Adrenal gland (tissue), 12 donors: ENCODE measurements around the gene SLC22A6. TPM values are rescaled to one million over a fixed set of nuclear protein-coding genes. Genes with fewer than 3 reads are reported as not detected.

Experiments used
- DNase-seq, 7 donors: peaks; one replicate each; pipeline ENCODE4 v3.0.0-alpha.2; 2019 to 2020
- H3K27ac ChIP-seq, 5 donors: fragments of 200-600 bp; sonication (generic) in 4 of 5; 1 replicate in 3 of 5; 2 replicates in 2 of 5; pipeline versions ENCODE4 v1.5.1 to v1.8.0; 2016 to 2020; ENCODE audit warnings: mild to moderate bottlenecking in 1 of 5
- H3K27me3 ChIP-seq: fragments of 200-600 bp; 2 replicates; pipeline ENCODE4 v1.8.0; 2021
- H3K36me3 ChIP-seq, 2 donors: fragments of 200-600 bp; replicated peaks in 1 of 2; 1 replicate in 1 of 2; 2 replicates in 1 of 2; pipeline versions ENCODE4 v1.5.1 to v1.8.0; 2018 to 2022
- H3K4me1 ChIP-seq, 2 donors: fragments of 200-600 bp; replicated peaks in 1 of 2; 1 replicate in 1 of 2; 2 replicates in 1 of 2; pipeline versions ENCODE4 v1.5.1 to v1.8.0; 2018 to 2021
- H3K4me3 ChIP-seq, 4 donors: fragments of 200-600 bp; sonication (generic) in 3 of 4; one replicate each; pipeline ENCODE4 v1.5.1; 2016 to 2018
- H3K9me3 ChIP-seq, 3 donors: fragments of 200-600 bp; sonication (generic) in 1 of 3; replicated peaks in 1 of 3; 1 replicate in 2 of 3; 2 replicates in 1 of 3; pipeline versions ENCODE4 v1.5.1 to v1.8.0; 2016 to 2021
- POLR2A ChIP-seq, 2 donors: fragments of 450-650 bp; IDR thresholded peaks; one replicate each; pipeline ENCODE4 v1.6.1; 2017; ENCODE audit warnings: antibody characterized with exemption in 2 of 2, mild to moderate bottlenecking in 2 of 2, moderate library complexity in 1 of 2
- WGBS, 4 donors: extraction: QIAGEN DNeasy Blood & Tissue Kit in 2 of 4; methylation state at CpG; one replicate each; pipeline versions ENCODE4 v1.1.5 to v1.1.7; 2013 to 2017; 5-methylcytosine and 5-hydroxymethylcytosine counted together
- intact Hi-C, 2 donors: fragments of 100-400 bp; cut with DNase I; formaldehyde crosslinking; loops; one replicate each; pipeline versions ENCODE4 v1.14.1 to v1.15.0; 2022 to 2023
- polyA plus RNA-seq, 3 donors: library from polyadenylated mRNA; stranded (reverse); fragments of 200-250 nt in 2 of 3; fragments of 350-450 nt in 1 of 3; fragmentation: Illumina TruSeq in 1 of 3; extraction: RNeasy Lipid Tissue Mini Kit (QIAGEN cat#74804) in 1 of 3; gene quantifications; one replicate each; pipeline ENCODE4 v1.2.3, GENCODE V29; 2013 to 2014
- total RNA-seq, 9 donors: library from RNA; depleted of rRNA in 4 of 9; stranded (reverse); fragments of >200 nt in 4 of 9; fragments of 120-200 nt in 1 of 9; fragmentation: NEBNext Ultra II Directional in 1 of 9; extraction: Animal tissue kit (Norgen Biotek cat#: 25700) in 1 of 9; gene quantifications; one replicate each; pipeline versions ENCODE4 v1.1.0 to v1.2.4, GENCODE V29; 2013 to 2023
- TF ChIP-seq, protein P1 (sequence below), 6 experiments: fragments of 450-650 bp in 4 of 6; fragments of 200-600 bp in 2 of 6; sonication (generic) in 1 of 6; IDR thresholded peaks; 1 replicate in 5 of 6; 2 replicates in 1 of 6; pipeline versions ENCODE4 v1.5.1 to v1.8.0; 2016 to 2021; ENCODE audit warnings: antibody characterized with exemption in 6 of 6, mild to moderate bottlenecking in 2 of 6, moderate library complexity in 1 of 6
- donor health status: healthy with polysubstance abuse.
- donor health status: Bipolar disorder and iron deficiency.
- donor health status: DM: yes; HTN: yes; CAD: no.
- donor health status: DM: no; HTN: no; CAD: no.
- donor health status: DM: no; HTN: no; CAD: no.
- donor health status: DM: yes; HTN: yes; CAD: no.

SLC22A6 gene
- total and polyA plus RNA-seq, 12 donors, result not detected

DNA sequence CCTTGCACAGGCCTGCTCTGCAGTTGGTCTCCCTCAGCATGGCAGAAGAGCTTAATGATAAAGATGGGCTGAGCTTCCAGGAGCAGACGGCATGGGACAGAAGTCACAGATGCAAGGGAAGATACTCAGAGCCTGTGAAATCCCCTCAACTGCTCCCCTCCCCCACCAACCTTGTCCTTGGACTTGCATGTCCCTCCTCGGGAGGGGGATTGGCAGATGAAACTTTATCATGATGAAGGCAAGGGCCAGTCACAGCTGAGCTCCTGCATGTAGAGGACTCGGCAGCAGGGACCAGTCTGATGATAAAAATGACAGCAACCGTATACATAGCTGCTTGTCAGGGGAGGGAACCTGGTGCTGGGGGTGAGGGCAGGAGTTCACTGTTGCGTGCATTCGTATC lies 37.7 kb upstream of the SLC22A6 start:
- Histone ChIP-seq H3K27me3 (no peaks in the 10 kb centered on the region), H3K36me3 (no peaks in the 10 kb centered on the region), H3K27ac (no peak overlapping the region), H3K4me1 (no peaks in the 10 kb centered on the region), H3K4me3 (no peak overlapping the region), H3K9me3 (no peaks in the 10 kb centered on the region)
- intact Hi-C loops, result loop anchor here in 1 of 2 donors (5.0 kb wide), 1 partner anchor 115 kb away; no protein-coding TSS in a partner anchor
- no peak for DNase-seq
- TF ChIP-seq POLR2A (IDR thresholded peaks at IDR 0.05), result no peak
- TF ChIP-seq, protein P1, sequence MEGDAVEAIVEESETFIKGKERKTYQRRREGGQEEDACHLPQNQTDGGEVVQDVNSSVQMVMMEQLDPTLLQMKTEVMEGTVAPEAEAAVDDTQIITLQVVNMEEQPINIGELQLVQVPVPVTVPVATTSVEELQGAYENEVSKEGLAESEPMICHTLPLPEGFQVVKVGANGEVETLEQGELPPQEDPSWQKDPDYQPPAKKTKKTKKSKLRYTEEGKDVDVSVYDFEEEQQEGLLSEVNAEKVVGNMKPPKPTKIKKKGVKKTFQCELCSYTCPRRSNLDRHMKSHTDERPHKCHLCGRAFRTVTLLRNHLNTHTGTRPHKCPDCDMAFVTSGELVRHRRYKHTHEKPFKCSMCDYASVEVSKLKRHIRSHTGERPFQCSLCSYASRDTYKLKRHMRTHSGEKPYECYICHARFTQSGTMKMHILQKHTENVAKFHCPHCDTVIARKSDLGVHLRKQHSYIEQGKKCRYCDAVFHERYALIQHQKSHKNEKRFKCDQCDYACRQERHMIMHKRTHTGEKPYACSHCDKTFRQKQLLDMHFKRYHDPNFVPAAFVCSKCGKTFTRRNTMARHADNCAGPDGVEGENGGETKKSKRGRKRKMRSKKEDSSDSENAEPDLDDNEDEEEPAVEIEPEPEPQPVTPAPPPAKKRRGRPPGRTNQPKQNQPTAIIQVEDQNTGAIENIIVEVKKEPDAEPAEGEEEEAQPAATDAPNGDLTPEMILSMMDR (IDR thresholded peaks at IDR 0.05), result no peak
- 65 to 76% (median 69%) methylated on average over 5 to 6 of the region's 6 CpGs for WGBS, 4 donors

DNA sequence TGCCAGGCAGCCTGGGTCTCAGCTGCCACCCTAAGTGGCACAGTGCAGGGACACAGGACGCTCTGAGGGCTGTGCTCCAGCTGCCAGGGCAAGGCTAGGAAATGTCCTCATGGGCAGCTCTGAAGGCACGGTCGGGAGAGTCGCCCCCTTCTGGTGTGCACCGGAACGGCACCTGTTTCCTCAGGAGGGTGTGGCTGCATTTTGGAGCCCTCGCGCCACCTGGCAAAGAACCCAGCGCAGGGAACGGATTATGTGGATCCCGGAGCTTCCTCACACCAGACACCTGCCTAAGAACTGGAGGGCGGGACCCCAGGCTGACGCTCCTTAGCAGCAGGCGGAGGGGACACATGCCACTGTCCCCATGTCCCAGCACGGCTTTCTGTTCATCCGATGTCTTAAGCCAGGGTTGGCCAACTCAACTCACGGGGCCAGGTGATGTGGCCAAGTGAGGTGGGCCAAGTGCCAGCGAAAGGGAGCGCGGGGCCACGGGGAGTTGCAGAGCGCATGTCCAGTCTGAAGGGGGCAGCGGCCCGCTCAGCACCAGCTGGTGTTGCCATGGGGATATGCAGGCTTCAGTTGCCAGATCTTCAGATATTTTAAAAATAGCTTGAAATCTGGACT lies 36.0 kb upstream of the SLC22A6 start:
- intact Hi-C loops, result loop anchor here in 1 of 2 donors (5.0 kb wide), 1 partner anchor 113 kb away; no protein-coding TSS in a partner anchor
- no peak overlapping the region for H3K4me3 ChIP-seq
- 36 to 72% (median 58%) methylated on average over 14 to 24 of the region's 24 CpGs for WGBS, 4 donors
- H3K27me3 ChIP-seq, result no peaks in the 10 kb centered on the region
- DNase-seq, result no peak
- no peaks in the 10 kb centered on the region for H3K36me3 ChIP-seq
- no peak overlapping the region for H3K27ac ChIP-seq
- no peaks in the 10 kb centered on the region for H3K9me3 ChIP-seq
- H3K4me1 ChIP-seq, result no peaks in the 10 kb centered on the region
- TF ChIP-seq, protein P1 (IDR thresholded peaks at IDR 0.05), result no peak
- no peak for TF ChIP-seq POLR2A (IDR thresholded peaks at IDR 0.05)

DNA sequence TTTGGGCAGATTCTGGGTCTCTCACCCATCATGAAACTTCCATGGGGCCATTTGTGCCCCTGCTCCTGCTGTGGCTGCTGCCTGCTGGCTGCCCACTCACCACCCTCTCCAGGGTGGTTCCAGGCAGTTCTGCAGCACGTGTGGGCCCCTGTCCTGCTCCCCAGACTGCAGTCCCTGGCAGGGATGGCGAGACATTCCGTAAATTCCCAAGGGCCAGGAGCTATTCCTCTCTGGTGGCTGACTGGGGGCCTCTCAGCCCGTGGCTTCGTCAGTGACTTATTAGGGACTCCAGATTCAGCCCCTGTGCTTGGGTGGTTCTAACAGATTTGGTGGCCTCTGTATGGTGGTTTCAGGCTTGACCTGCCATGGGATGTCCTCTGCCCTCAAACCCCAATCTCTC lies 34.7 kb upstream of the SLC22A6 start:
- H3K27ac ChIP-seq, result no peak overlapping the region
- no peak for DNase-seq
- no peaks in the 10 kb centered on the region for H3K27me3 ChIP-seq
- H3K4me3 ChIP-seq, result no peak overlapping the region
- WGBS, 4 donors, result 72 to 84% (median 77%) methylated on average over 3 to 5 of the region's 5 CpGs
- no peaks in the 10 kb centered on the region for H3K4me1 ChIP-seq
- H3K36me3 ChIP-seq, result no peaks in the 10 kb centered on the region
- intact Hi-C loops, result loop anchor here in 1 of 2 donors (2.0 kb wide), 1 partner anchor 113 kb away; no protein-coding TSS in a partner anchor
- TF ChIP-seq, protein P1 (IDR thresholded peaks at IDR 0.05), result no peak
- TF ChIP-seq POLR2A (IDR thresholded peaks at IDR 0.05), result no peak
- H3K9me3 ChIP-seq, result no peaks in the 10 kb centered on the region

DNA sequence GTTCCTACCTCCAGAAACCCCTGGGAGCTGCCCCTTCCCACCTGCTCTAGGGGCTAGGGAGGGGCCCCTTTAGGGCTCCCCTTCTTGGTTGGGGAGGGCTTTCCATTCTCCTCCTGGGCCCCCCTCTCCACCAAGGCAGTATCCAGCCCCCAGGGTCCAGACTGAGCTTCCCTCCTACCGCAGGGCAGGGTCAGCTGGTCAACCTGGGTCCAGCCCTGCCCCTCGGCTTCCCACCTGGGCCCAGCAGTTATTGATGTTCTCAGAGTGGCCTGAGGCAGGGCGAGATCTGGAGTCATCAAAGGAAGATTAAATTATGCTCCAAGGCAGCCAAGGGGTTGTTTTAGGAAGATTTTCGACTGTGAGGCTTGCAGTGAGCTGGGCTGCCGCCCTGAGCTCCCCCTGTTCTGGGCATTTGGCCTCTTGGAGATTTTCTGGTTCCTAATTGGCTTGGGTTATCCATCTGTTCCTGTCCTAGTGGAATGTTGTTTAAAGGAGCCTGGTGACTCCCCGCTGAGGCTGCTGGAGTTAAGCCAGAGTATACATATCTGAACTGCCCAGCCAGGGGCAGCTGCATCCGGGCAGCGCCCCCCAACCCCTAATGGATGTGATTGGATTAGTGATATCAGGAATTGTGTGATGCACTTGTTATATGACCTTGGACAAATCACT lies 32.7 kb upstream of the SLC22A6 start:
- no peaks in the 10 kb centered on the region for H3K9me3 ChIP-seq
- H3K27ac ChIP-seq, result no peak overlapping the region
- no peaks in the 10 kb centered on the region for H3K4me1 ChIP-seq
- intact Hi-C loops, result no loop called here
- H3K4me3 ChIP-seq, result no peak overlapping the region
- DNase-seq, result no peak
- no peaks in the 10 kb centered on the region for H3K36me3 ChIP-seq
- no peaks in the 10 kb centered on the region for H3K27me3 ChIP-seq
- 39 to 60% (median 50%) methylated on average over 7 to 8 of the region's 8 CpGs for WGBS, 4 donors
- TF ChIP-seq, protein P1 (IDR thresholded peaks at IDR 0.05), result no peak
